Body of pancreas (tissue), 4 donors: ENCODE measurements around the gene DYNLT2.

Experiments
- CTCF ChIP-seq, 7 experiments: fragments of 450-650 bp in 4 of 7; fragments of 200-600 bp in 3 of 7; sonication (generic) in 3 of 7; IDR thresholded peaks; one replicate each; pipeline ENCODE4 v1.5.1; 2016 to 2019; ENCODE audit warnings: antibody characterized with exemption in 7 of 7
- POLR2A ChIP-seq, 3 donors: fragments of 450-650 bp; IDR thresholded peaks; one replicate each; pipeline ENCODE4 v1.6.1; 2016; ENCODE audit warnings: antibody characterized with exemption in 3 of 3, mild to moderate bottlenecking in 2 of 3

GRCh38 chr6:169729961-169730360 lies 21.4 kb downstream of the DYNLT2 start:
- TF ChIP-seq CTCF (IDR thresholded peaks at IDR 0.05) (no peak), POLR2A (IDR thresholded peaks at IDR 0.05) (no peak)
